Sigmoid colon (tissue), 7 donors: ENCODE measurements around the gene PANK4. TPM values are rescaled to one million over a fixed set of nuclear protein-coding genes. Genes with fewer than 3 reads are reported as not detected.

Source experiments
- DNase-seq: peaks from one replicate; pipeline ENCODE4 v3.0.0-alpha.2; 2019
- H3K27ac ChIP-seq, 4 donors: fragments of 200-600 bp; sonication (generic); one replicate each; pipeline ENCODE4 v1.5.1; 2016 to 2019; ENCODE audit warnings: mild to moderate bottlenecking in 1 of 4
- H3K27me3 ChIP-seq, 3 donors: fragments of 200-600 bp; sonication (generic); one replicate each; pipeline ENCODE4 v1.5.1; 2019; ENCODE audit warnings: mild to moderate bottlenecking in 1 of 3
- H3K36me3 ChIP-seq, 4 donors: fragments of 200-600 bp; sonication (generic); one replicate each; pipeline ENCODE4 v1.5.1; 2016 to 2019
- H3K4me1 ChIP-seq, 4 donors: fragments of 200-600 bp; sonication (generic); one replicate each; pipeline ENCODE4 v1.5.1; 2017 to 2019
- H3K4me3 ChIP-seq, 4 donors: fragments of 200-600 bp; sonication (generic); one replicate each; pipeline ENCODE4 v1.5.1; 2017 to 2019; ENCODE audit warnings: mild to moderate bottlenecking in 2 of 4, moderate library complexity in 1 of 4
- H3K9me3 ChIP-seq, 4 donors: fragments of 200-600 bp in 3 of 4; sonication (generic) in 3 of 4; one replicate each; pipeline versions ENCODE4 v1.5.1 to v1.6.1; 2013 to 2019
- CTCF ChIP-seq, 4 experiments: fragments of 450-650 bp in 3 of 4; fragments of 200-600 bp in 1 of 4; IDR thresholded peaks; one replicate each; pipeline ENCODE4 v1.5.1; 2016 to 2019; ENCODE audit warnings: antibody characterized with exemption in 4 of 4, mild to moderate bottlenecking in 3 of 4, moderate library complexity in 2 of 4
- EP300 ChIP-seq, 4 donors: sonication (generic); formaldehyde crosslinking; IDR thresholded peaks; one replicate each; pipeline ENCODE4 v1.6.1; 2017; ENCODE audit warnings: antibody characterized with exemption in 4 of 4
- POLR2A ChIP-seq, 2 donors: fragments of 450-650 bp; IDR thresholded peaks; one replicate each; pipeline ENCODE4 v1.6.1; 2016; ENCODE audit warnings: antibody characterized with exemption in 2 of 2, mild to moderate bottlenecking in 2 of 2, moderate library complexity in 2 of 2
- POLR2AphosphoS5 ChIP-seq, 4 donors: sonication (generic); formaldehyde crosslinking; IDR thresholded peaks; one replicate each; pipeline ENCODE4 v1.6.1; 2017; ENCODE audit warnings: antibody characterized with exemption in 4 of 4
- WGBS, 2 donors: extraction: QIAGEN DNeasy Blood & Tissue Kit; methylation state at CpG; one replicate each; pipeline ENCODE4 v1.1.7; 2013; 5-methylcytosine and 5-hydroxymethylcytosine counted together
- intact Hi-C: fragments of 100-400 bp; cut with DNase I; formaldehyde crosslinking; loops from one replicate; pipeline ENCODE4 v1.15.1; 2023
- polyA plus RNA-seq, 3 donors: library from polyadenylated mRNA; stranded (reverse); fragments of 200-250 nt; gene quantifications; one replicate each; pipeline ENCODE4 v1.2.3, GENCODE V29; 2013
- total RNA-seq, 4 donors: library from RNA; depleted of rRNA; stranded (reverse); fragments of >200 nt; gene quantifications; one replicate each; pipeline ENCODE4 v1.1.0, GENCODE V29; 2016
- donor health status: healthy with polysubstance abuse.
- donor health status: Bipolar disorder and iron deficiency.
- donor health status: healthy.

PANK4 gene
- total and polyA plus RNA-seq, 7 donors: 11.4 to 37.7 (median 25.4) TPM

- no peak overlapping the region for H3K27ac ChIP-seq
- DNase-seq: no peak
Observed at GRCh38 chr1:2474933-2475371, 51.4 kb downstream of the PANK4 start.

GRCh38 chr1:2474104-2474844 lies 52.1 kb downstream of the PANK4 start:
- H3K27me3 ChIP-seq: peaks cover 0 to 58% (median 18%) of the 10 kb centered on the region in 3 donors
- no peak for TF ChIP-seq CTCF (IDR thresholded peaks at IDR 0.05)
- no peak for TF ChIP-seq EP300 (IDR thresholded peaks at IDR 0.05)
- TF ChIP-seq POLR2A (IDR thresholded peaks at IDR 0.05): no peak
- TF ChIP-seq POLR2AphosphoS5 (IDR thresholded peaks at IDR 0.05): no peak
- 62 to 66% methylated on average over 17 of the region's 17 CpGs for WGBS, 2 donors
- H3K4me1 ChIP-seq: no peaks in the 10 kb centered on the region
- H3K9me3 ChIP-seq: no peaks in the 10 kb centered on the region
- H3K4me3 ChIP-seq: no peak overlapping the region
- no peak overlapping the region for H3K27ac ChIP-seq
- no peak for DNase-seq
- no peaks in the 10 kb centered on the region for H3K36me3 ChIP-seq
- intact Hi-C loops: no loop called here

More at GRCh38 chr1:2474933-2475371, 51.4 kb downstream of the PANK4 start:
- no peak overlapping the region for H3K4me3 ChIP-seq
- TF ChIP-seq CTCF (IDR thresholded peaks at IDR 0.05) (no peak), POLR2A (IDR thresholded peaks at IDR 0.05) (no peak), EP300 (IDR thresholded peaks at IDR 0.05) (no peak), POLR2AphosphoS5 (IDR thresholded peaks at IDR 0.05) (no peak)
- no peaks in the 10 kb centered on the region for H3K9me3 ChIP-seq
- no peaks in the 10 kb centered on the region for H3K4me1 ChIP-seq
- 64 to 74% methylated on average over 13 of the region's 13 CpGs for WGBS, 2 donors
- H3K36me3 ChIP-seq: no peaks in the 10 kb centered on the region
- intact Hi-C loops: no loop called here
- peaks cover 0 to 51% (median 13%) of the 10 kb centered on the region in 3 donors for H3K27me3 ChIP-seq

GRCh38 chr1:2473198-2473597 lies 53.2 kb downstream of the PANK4 start:
- H3K36me3 ChIP-seq: no peaks in the 10 kb centered on the region
- H3K27me3 ChIP-seq: peaks cover 0 to 68% (median 29%) of the 10 kb centered on the region in 3 donors
- WGBS, 2 donors: 90% methylated on average over 13 of the region's 13 CpGs
- DNase-seq: no peak
- H3K4me1 ChIP-seq: no peaks in the 10 kb centered on the region
- TF ChIP-seq POLR2AphosphoS5 (IDR thresholded peaks at IDR 0.05): no peak
- TF ChIP-seq POLR2A (IDR thresholded peaks at IDR 0.05): no peak
- TF ChIP-seq EP300 (IDR thresholded peaks at IDR 0.05): no peak
- no peak for TF ChIP-seq CTCF (IDR thresholded peaks at IDR 0.05)
- intact Hi-C loops: no loop called here
- H3K9me3 ChIP-seq: no peaks in the 10 kb centered on the region
- no peak overlapping the region for H3K4me3 ChIP-seq
- H3K27ac ChIP-seq: no peak overlapping the region

- no peaks in the 10 kb centered on the region for H3K36me3 ChIP-seq
- H3K4me1 ChIP-seq: no peaks in the 10 kb centered on the region
- no peak overlapping the region for H3K4me3 ChIP-seq
- peaks cover 3 to 68% (median 34%) of the 10 kb centered on the region in 3 donors for H3K27me3 ChIP-seq
- intact Hi-C loops: no loop called here
- DNase-seq: no peak
- H3K27ac ChIP-seq: no peak overlapping the region
- no peaks in the 10 kb centered on the region for H3K9me3 ChIP-seq
- no peak for TF ChIP-seq POLR2AphosphoS5 (IDR thresholded peaks at IDR 0.05)
- TF ChIP-seq POLR2A (IDR thresholded peaks at IDR 0.05): no peak
- TF ChIP-seq EP300 (IDR thresholded peaks at IDR 0.05): no peak
- no peak for TF ChIP-seq CTCF (IDR thresholded peaks at IDR 0.05)
- WGBS, 2 donors: 72 to 81% methylated on average over 25 of the region's 25 CpGs
Observed at GRCh38 chr1:2472561-2473177, 53.7 kb downstream of the PANK4 start.
